ENCODE results near the gene PDE9A.

- TF ChIP-seq CTCF (IDR thresholded peaks at IDR 0.05) (no peak), POLR2A (IDR thresholded peaks at IDR 0.05) (no peak), POLR2AphosphoS5 (IDR thresholded peaks at IDR 0.05) (no peak), EP300 (IDR thresholded peaks at IDR 0.05) (no peak)
Observed at GRCh38 chr21:42735944-42736343, 82.5 kb downstream of the PDE9A start.
